Ovary (tissue), 3 donors: ENCODE data around the gene ADAMTS7.

ENCODE experiments used
- CTCF ChIP-seq, 3 donors: fragments of 450-650 bp in 2 of 3; fragments of 200-600 bp in 1 of 3; IDR thresholded peaks; one replicate each; pipeline versions ENCODE4 v1.5.1 to v1.8.0; 2016 to 2022; ENCODE audit warnings: antibody characterized with exemption in 3 of 3, mild to moderate bottlenecking in 1 of 3
- POLR2A ChIP-seq: fragments of 450-650 bp; IDR thresholded peaks from one replicate; pipeline ENCODE4 v1.6.1; 2017; ENCODE audit warnings: antibody characterized with exemption, mild to moderate bottlenecking, moderate library complexity
- donor health status: DM: no; HTN: no; CAD: no.

- TF ChIP-seq CTCF (IDR thresholded peaks at IDR 0.05) (no peak), POLR2A (no peak)
These were observed 23.1 kb downstream of the ADAMTS7 start for GRCh38 chr15:78788016-78788660.
